ENCODE measurements around the gene NDUFS6.

GRCh38 chr5:1855075-1855474 lies 53.9 kb downstream of the NDUFS6 start:
- TF ChIP-seq, protein P1, sequence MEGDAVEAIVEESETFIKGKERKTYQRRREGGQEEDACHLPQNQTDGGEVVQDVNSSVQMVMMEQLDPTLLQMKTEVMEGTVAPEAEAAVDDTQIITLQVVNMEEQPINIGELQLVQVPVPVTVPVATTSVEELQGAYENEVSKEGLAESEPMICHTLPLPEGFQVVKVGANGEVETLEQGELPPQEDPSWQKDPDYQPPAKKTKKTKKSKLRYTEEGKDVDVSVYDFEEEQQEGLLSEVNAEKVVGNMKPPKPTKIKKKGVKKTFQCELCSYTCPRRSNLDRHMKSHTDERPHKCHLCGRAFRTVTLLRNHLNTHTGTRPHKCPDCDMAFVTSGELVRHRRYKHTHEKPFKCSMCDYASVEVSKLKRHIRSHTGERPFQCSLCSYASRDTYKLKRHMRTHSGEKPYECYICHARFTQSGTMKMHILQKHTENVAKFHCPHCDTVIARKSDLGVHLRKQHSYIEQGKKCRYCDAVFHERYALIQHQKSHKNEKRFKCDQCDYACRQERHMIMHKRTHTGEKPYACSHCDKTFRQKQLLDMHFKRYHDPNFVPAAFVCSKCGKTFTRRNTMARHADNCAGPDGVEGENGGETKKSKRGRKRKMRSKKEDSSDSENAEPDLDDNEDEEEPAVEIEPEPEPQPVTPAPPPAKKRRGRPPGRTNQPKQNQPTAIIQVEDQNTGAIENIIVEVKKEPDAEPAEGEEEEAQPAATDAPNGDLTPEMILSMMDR (IDR thresholded peaks at IDR 0.05), result no peak
- no peak for TF ChIP-seq POLR2AphosphoS5 (IDR thresholded peaks at IDR 0.05)
